NCI-H774 (cell line): ENCODE measurements around the gene SPSB2.
"Not testable (repeated sequence)": the region's sequence is repeated elsewhere in the genome, so short reads cannot be mapped to it uniquely, and the experiment has no call there.

Source experiments
- DNase-seq: peaks from one replicate; lab custom pipeline; 2025; lab: John Stamatoyannopoulos, UW

Gene SPSB2

GRCh38 chr12:6902448-6902847 lies 29.3 kb upstream of the SPSB2 start:
- DNase-seq, result no peak

- peak; percentile 82 for DNase-seq
Measured at GRCh38 chr12:6899837-6900519, 26.9 kb upstream of the SPSB2 start.

GRCh38 chr12:6899427-6899826 lies 26.3 kb upstream of the SPSB2 start:
- no peak for DNase-seq

- DNase-seq, result no peak
Measured at GRCh38 chr12:6896846-6897435, 23.8 kb upstream of the SPSB2 start.

GRCh38 chr12:6894321-6894720 lies 21.2 kb upstream of the SPSB2 start:
- no peak for DNase-seq

GRCh38 chr12:6892683-6893082 lies 19.6 kb upstream of the SPSB2 start:
- DNase-seq, result not testable (repeated sequence)

GRCh38 chr12:6891646-6892001 lies 18.5 kb upstream of the SPSB2 start:
- no peak for DNase-seq

- DNase-seq, result peak; percentile 98
Measured at GRCh38 chr12:6890789-6891645, 17.9 kb upstream of the SPSB2 start.

GRCh38 chr12:6889775-6890573 lies 16.9 kb upstream of the SPSB2 start:
- DNase-seq, result not testable (repeated sequence)

GRCh38 chr12:6888794-6889193 lies 15.7 kb upstream of the SPSB2 start:
- DNase-seq, result not testable (repeated sequence)

GRCh38 chr12:6888360-6888759 lies 15.3 kb upstream of the SPSB2 start:
- no peak for DNase-seq

GRCh38 chr12:6887460-6887859 lies 14.4 kb upstream of the SPSB2 start:
- DNase-seq, result no peak

- DNase-seq, result not testable (repeated sequence)
Measured at GRCh38 chr12:6886206-6886999, 13.3 kb upstream of the SPSB2 start.

- no peak for DNase-seq
Measured at GRCh38 chr12:6884539-6884938, 11.4 kb upstream of the SPSB2 start.

GRCh38 chr12:6883683-6884082 lies 10.6 kb upstream of the SPSB2 start:
- DNase-seq, result no peak

- DNase-seq, result no peak
Measured at GRCh38 chr12:6883252-6883651, 10.1 kb upstream of the SPSB2 start.

- DNase-seq, result not testable (repeated sequence)
Measured at GRCh38 chr12:6879824-6880223, 6.7 kb upstream of the SPSB2 start.

- not testable (repeated sequence) for DNase-seq
Measured at GRCh38 chr12:6874015-6874368, 889 bp upstream of the SPSB2 start.

- DNase-seq, result peak; percentile 75
Measured at GRCh38 chr12:6872073-6873048, 742 bp downstream of the SPSB2 start.
